Measurements from ENCODE around the gene XCL1. TPM values are rescaled to one million over a fixed set of nuclear protein-coding genes. Genes with fewer than 3 reads are reported as not detected.
"Not testable (repeated sequence)": the region's sequence is repeated elsewhere in the genome, so short reads cannot be mapped to it uniquely, and the experiment has no call there.

The XCL1 gene
- total RNA-seq, 1 donor = not detected

DNA sequence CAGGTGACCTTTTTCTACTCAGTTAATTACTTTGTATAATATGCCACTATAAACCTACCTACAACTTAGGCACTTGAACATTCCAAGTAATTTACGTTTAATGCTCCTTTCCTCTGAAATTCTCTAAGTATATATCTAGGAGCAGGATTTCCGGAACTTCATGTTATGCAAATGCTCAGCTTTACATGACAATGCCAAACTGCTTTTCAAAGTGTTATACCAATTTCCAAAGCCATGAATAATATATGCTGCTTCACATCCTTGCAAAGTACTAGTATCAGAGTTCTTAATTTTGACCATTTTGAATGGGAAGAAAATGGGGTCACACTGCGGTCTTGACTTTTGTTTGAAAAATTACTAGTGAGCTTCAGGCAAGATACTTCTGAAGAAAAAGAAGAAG is 5.8 kb upstream of the XCL1 start:
- Histone ChIP-seq H3K4me1 (ENCODE audit: insufficient read depth, low read length) (no peaks in the 10 kb centered on the region), H3K4me3 (ENCODE audit: insufficient read depth, low read length) (no peak overlapping the region), H3K36me3 (ENCODE audit: insufficient read depth, low read length) (no peaks in the 10 kb centered on the region), H3K4me2 (ENCODE audit: insufficient read depth, low read length) (no peak overlapping the region), H3K27me3 (ENCODE audit: insufficient read depth, low read length) (no peaks in the 10 kb centered on the region), H3K27ac (ENCODE audit: low read depth, low read length) (no peak overlapping the region), H3K79me2 (ENCODE audit: insufficient read depth, low read length) (no peaks in the 10 kb centered on the region), H3K9me3 (ENCODE audit: low read depth, low read length) (no peaks in the 10 kb centered on the region), H4K20me1 (ENCODE audit: insufficient read depth, low read length) (no peaks in the 10 kb centered on the region), H2AFZ (ENCODE audit: low read length) (no peak overlapping the region)
- peak; percentile 50 for DNase-seq (ENCODE audit: insufficient read length, low spot score, missing footprints)
- TF ChIP-seq CTCF (IDR thresholded peaks at IDR 0.05; ENCODE audit: extremely low read depth, low read depth, low read length) = no peak

GRCh38 chr1:168572633-168573032 is 3.8 kb upstream of the XCL1 start:
- Histone ChIP-seq H3K36me3 (ENCODE audit: insufficient read depth, low read length) (no peaks in the 10 kb centered on the region), H4K20me1 (ENCODE audit: insufficient read depth, low read length) (no peaks in the 10 kb centered on the region), H3K9me3 (ENCODE audit: low read depth, low read length) (no peaks in the 10 kb centered on the region), H3K4me3 (ENCODE audit: insufficient read depth, low read length) (no peak overlapping the region), H3K4me1 (ENCODE audit: insufficient read depth, low read length) (no peaks in the 10 kb centered on the region), H3K27ac (ENCODE audit: low read depth, low read length) (no peak overlapping the region), H3K27me3 (ENCODE audit: insufficient read depth, low read length) (no peaks in the 10 kb centered on the region), H3K79me2 (ENCODE audit: insufficient read depth, low read length) (no peaks in the 10 kb centered on the region), H2AFZ (ENCODE audit: low read length) (no peak overlapping the region), H3K4me2 (ENCODE audit: insufficient read depth, low read length) (no peak overlapping the region)
- DNase-seq (ENCODE audit: insufficient read length, low spot score, missing footprints) = no peak
- no peak for TF ChIP-seq CTCF (IDR thresholded peaks at IDR 0.05; ENCODE audit: extremely low read depth, low read depth, low read length)

DNA sequence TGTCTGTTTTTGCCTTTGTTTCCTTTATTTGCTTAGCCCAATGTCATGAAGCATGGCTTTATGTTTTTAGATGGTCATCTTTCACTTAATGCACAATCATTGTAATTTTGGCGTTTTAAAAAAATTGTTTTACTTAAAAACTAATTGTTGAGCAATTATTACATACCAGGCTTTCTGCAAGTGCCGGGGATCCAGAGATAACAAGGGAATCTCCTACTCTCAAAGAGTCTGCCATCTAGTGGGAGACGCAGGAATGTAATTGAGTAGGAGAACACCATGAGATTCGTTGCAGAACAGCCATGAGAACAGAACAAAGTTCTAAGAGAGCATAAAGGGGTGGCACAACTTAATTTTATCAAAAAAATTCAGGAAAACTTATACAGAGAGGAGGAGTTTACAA is 2.2 kb upstream of the XCL1 start:
- H2AFZ ChIP-seq (ENCODE audit: low read length); H3K79me2 ChIP-seq (ENCODE audit: insufficient read depth, low read length); H3K4me3 ChIP-seq (ENCODE audit: insufficient read depth, low read length); DNase-seq (ENCODE audit: insufficient read length, low spot score, missing footprints); H4K20me1 ChIP-seq (ENCODE audit: insufficient read depth, low read length); H3K27ac ChIP-seq (ENCODE audit: low read depth, low read length); H3K4me2 ChIP-seq (ENCODE audit: insufficient read depth, low read length); H3K27me3 ChIP-seq (ENCODE audit: insufficient read depth, low read length); H3K36me3 ChIP-seq (ENCODE audit: insufficient read depth, low read length); H3K9me3 ChIP-seq (ENCODE audit: low read depth, low read length); H3K4me1 ChIP-seq (ENCODE audit: insufficient read depth, low read length): not testable (repeated sequence)
- peak; percentile 22 for TF ChIP-seq CTCF (IDR thresholded peaks at IDR 0.05; ENCODE audit: extremely low read depth, low read depth, low read length)

DNA sequence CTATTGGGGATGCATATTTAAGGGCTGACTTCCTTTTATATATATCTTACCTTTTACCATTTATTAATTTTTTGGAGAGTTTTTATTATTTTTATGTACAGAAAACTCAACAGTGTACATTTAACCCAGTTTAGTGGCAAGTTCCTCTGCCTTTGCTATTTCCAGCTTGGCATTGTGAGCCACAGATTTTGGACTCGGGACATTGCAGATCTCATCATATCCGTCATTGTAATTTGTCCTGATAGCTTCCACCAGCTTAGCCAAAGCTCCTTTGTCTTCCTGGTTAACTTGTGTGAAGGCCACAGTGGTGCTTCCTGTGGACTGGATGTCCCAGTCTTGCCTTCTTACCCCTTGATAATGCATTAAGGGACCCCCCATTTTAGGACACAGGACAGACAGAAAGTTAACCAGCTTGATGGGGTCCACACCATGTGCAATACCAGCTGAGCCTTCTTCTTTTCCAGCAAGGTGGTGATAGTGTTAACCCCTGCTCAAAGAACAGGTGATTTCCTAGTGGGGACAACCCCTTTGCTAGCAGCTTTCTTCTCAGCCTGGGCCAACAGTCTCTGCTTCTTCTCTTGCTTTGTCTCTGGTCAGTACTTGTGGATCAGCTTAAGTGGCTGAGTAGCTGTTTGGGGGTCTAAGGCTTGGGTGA is 2.3 kb downstream of the XCL1 start:
- not testable (repeated sequence) for H2AFZ ChIP-seq (ENCODE audit: low read length); H3K4me3 ChIP-seq (ENCODE audit: insufficient read depth, low read length); H3K4me1 ChIP-seq (ENCODE audit: insufficient read depth, low read length); H3K9me3 ChIP-seq (ENCODE audit: low read depth, low read length); H3K27me3 ChIP-seq (ENCODE audit: insufficient read depth, low read length); H3K79me2 ChIP-seq (ENCODE audit: insufficient read depth, low read length); H3K4me2 ChIP-seq (ENCODE audit: insufficient read depth, low read length); H4K20me1 ChIP-seq (ENCODE audit: insufficient read depth, low read length); H3K27ac ChIP-seq (ENCODE audit: low read depth, low read length); DNase-seq (ENCODE audit: insufficient read length, low spot score, missing footprints); H3K36me3 ChIP-seq (ENCODE audit: insufficient read depth, low read length)

DNA sequence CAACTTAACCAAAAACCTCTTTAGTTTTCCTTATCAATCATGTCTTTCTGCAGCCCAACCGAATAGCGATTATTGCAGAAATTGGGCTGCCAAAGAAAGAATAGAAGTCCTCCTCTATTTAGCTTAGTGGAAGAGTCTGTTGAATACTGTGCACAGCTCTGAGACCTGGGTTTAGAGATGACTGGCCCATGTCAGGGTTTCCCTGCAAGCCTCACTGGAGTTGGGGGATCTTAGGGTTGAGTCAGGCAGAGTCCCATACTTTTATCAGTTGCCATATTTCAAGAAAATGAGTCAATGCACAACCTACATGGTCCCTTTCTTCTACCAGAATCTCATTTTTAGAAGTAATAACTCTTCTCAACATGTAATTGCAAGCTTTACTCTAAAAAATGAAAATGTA is 3.9 kb downstream of the XCL1 start:
- H3K27ac ChIP-seq (ENCODE audit: low read depth, low read length); H3K36me3 ChIP-seq (ENCODE audit: insufficient read depth, low read length); H4K20me1 ChIP-seq (ENCODE audit: insufficient read depth, low read length); DNase-seq (ENCODE audit: insufficient read length, low spot score, missing footprints); H2AFZ ChIP-seq (ENCODE audit: low read length); H3K27me3 ChIP-seq (ENCODE audit: insufficient read depth, low read length); H3K4me3 ChIP-seq (ENCODE audit: insufficient read depth, low read length); H3K79me2 ChIP-seq (ENCODE audit: insufficient read depth, low read length); H3K9me3 ChIP-seq (ENCODE audit: low read depth, low read length); H3K4me2 ChIP-seq (ENCODE audit: insufficient read depth, low read length): not testable (repeated sequence)
- peaks cover 11% of the 10 kb centered on the region for H3K4me1 ChIP-seq (ENCODE audit: insufficient read depth, low read length)

DNA sequence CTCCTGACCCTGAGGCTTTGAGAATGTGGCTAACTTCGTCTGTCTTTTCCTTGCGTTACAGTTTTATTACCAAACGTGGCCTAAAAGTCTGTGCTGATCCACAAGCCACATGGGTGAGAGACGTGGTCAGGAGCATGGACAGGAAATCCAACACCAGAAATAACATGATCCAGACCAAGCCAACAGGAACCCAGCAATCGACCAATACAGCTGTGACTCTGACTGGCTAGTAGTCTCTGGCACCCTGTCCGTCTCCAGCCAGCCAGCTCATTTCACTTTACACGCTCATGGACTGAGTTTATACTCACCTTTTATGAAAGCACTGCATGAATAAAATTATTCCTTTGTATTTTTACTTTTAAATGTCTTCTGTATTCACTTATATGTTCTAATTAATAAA is 4.6 kb downstream of the XCL1 start:
- H3K4me1 ChIP-seq (ENCODE audit: insufficient read depth, low read length) = peaks cover 12% of the 10 kb centered on the region
- not testable (repeated sequence) for H4K20me1 ChIP-seq (ENCODE audit: insufficient read depth, low read length); H3K27me3 ChIP-seq (ENCODE audit: insufficient read depth, low read length); H3K36me3 ChIP-seq (ENCODE audit: insufficient read depth, low read length); H3K27ac ChIP-seq (ENCODE audit: low read depth, low read length); DNase-seq (ENCODE audit: insufficient read length, low spot score, missing footprints); H2AFZ ChIP-seq (ENCODE audit: low read length); H3K4me2 ChIP-seq (ENCODE audit: insufficient read depth, low read length); H3K79me2 ChIP-seq (ENCODE audit: insufficient read depth, low read length); H3K4me3 ChIP-seq (ENCODE audit: insufficient read depth, low read length); H3K9me3 ChIP-seq (ENCODE audit: low read depth, low read length)
